Stimulated activated CD4-positive, alpha-beta T cell treated with anti-CD3 and anti-CD28 coated beads, TNF-alpha, amount 100 ng/mL, for 1 hour (primary cell): ENCODE data around the gene MIB1.
"Not testable (repeated sequence)": the region's sequence is repeated elsewhere in the genome, so short reads cannot be mapped to it uniquely, and the experiment has no call there.

Source experiments
- DNase-seq, 3 donors: peaks; one replicate each; pipeline ENCODE4 v3.0.0-alpha.2; 2020; ENCODE audit warnings: low read depth in 3 of 3, low spot score in 1 of 3

MIB1 gene

DNA sequence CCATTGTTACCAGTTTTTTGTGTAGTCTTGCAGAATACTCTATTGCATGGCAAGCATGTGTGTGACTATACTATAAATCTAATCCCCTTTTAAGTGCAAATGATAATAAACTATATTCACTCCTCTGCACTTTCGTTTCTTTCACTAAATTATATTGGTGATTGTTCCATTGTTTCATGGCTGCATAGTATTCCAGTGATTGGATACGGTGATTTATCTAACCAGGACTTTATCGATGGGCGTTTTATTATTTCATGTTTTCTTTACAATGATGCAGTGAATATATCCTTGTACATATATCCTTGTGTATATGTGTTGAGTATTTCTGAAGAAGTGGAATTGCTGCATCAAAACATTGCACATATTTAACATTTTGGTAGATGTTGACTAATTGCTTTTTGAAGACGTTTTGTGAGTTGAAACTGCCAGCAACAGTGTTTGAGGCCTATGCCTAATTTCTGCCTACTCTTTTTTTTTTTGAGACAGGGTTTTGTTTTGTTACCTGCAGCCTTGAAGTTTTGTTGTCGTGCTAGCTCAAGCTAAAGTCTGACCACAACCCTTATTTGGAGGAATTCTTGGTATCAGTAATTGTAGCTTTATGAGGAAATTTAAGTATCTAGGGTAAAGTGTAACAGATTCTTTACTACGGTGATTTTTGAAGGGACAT, 2.7 kb downstream of the MIB1 start:
- no peak for DNase-seq

DNA sequence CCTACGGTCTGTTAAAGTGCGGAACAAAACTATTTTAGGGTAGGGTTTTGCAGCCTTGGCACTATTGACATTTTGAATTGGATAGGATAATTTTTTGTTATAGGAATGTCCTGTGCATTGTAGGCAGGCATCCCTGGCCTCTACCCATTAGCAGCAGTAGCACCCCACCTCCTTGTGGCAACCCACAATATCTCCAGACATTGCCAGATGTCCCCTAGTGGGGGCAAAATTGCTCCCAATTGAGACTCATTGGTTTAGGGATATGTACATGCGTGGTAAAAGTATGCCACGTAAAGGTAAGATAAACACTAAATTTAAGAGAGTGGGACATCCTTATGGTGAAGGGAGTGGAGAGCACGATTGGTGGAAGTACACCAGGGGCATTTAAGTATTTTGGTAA, 4.6 kb downstream of the MIB1 start:
- no peak for DNase-seq

DNA sequence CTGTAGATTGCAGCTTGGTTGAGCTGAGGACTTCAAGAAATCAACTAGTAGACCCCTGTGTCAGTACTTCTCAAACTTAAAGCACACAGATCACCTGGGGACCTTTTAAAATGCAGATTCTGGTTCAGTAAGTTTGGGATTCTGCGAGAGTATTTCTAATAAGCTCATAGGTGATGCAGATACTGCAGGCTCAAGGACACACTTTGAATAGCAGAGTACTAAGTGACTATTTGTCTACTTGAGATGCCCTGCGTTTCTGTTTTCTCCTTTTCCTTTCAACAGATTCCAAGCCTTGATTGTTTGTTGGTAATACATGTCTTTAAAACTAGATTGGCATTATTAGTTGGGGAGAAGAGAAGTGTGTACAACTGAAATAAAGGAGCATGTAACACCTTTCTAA, 6.7 kb downstream of the MIB1 start:
- DNase-seq: no peak

DNA sequence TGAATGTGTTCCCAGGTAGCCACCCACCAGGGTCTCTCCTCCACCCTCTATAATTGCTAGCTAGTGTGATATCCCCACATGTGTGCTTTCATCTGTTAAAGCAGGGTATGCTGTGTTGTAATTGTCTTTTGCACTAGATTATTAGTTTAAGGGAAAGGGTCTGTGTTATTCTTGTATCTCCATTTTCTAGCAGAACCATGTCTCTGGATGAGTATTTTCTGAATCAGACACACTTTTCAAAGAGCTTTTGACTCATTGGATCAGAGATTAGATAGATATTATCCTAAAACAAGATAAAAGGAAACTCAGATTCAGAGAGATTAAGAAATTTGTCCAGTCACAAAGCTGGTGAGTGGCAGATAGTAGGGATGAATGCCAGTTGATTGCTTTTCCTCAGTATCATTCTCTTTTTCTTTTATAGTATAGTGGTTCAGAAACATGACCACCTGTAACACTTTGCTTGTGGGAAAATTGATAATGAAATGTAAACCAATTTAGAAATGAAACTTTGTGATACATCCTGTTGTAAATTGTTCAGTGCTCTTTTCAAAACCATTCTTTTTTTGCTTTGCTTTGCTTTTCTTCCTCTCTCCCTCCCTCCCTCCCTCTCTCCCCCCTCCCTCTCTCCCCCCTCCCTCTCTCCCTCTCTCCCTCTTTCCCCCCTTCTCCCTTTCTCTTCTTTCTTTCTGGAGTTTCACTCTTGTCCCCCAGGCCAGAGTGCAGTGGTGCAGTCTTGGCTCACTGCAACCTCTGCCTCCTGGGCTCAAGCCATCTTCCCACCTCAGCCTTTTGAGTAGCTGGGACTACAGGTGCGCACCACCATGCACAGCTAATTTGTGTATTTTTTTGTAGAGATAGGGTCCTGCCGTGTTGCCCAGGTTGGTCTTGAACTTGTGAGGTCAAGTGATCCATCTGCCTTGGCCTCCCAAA, 7.4 kb downstream of the MIB1 start:
- no peak for DNase-seq

DNA sequence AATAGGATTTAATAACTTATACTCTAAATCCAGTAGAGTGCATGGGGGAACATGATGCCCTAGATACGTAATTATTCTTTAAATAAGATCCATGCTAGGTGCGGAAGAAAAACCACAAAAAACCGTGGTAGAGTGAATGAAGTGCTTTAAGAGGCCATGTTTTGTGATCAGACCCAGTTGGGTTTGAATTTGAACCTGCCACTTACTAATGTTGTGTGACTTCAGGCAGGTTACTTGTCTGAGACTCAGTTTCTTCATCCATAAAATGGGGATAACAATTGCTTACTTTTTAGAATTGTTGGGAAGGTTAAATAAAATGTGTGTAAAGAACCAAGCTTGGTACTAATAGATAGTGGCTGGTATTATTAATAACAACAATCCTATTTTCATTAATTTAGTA, 17.2 kb downstream of the MIB1 start:
- DNase-seq: no peak

DNA sequence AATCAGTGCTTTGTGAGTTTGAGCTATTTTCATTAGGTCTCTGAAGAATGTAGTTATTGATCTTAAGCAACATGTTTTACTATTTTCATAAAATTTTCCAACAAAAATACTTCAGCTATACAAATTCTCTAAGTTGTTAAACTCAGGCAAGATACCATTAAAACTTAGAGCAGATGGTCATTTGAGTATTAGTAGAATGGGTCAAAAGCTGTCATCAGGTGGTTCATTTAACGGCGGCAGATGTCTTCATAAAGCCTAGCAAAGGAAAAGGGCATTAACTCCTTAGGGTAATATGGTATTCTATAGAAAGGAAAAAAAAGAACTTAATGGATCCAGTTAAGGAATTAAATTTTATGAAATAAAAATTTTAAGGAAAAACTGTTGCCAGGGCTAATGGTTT, 19.2 kb downstream of the MIB1 start:
- no peak for DNase-seq

DNA sequence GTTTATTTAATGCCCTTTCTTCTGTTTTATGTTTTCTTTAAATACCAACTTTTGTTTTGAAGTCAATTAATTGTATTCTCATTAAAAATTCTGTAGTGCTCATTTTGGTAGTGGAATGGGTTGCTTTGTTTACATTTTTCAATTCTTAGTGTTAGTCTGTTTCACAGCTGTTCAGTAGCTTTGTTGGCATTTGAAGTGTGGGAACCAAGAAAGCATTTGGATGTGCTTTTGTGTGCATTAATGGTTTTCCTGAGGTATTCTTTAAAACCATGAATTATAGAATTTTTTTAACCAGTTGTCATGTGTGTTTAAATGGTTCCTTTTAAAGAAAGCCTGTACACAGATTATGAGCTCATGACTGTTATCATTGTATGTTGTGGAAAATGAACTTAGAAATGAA, 19.7 kb downstream of the MIB1 start:
- no peak for DNase-seq

DNA sequence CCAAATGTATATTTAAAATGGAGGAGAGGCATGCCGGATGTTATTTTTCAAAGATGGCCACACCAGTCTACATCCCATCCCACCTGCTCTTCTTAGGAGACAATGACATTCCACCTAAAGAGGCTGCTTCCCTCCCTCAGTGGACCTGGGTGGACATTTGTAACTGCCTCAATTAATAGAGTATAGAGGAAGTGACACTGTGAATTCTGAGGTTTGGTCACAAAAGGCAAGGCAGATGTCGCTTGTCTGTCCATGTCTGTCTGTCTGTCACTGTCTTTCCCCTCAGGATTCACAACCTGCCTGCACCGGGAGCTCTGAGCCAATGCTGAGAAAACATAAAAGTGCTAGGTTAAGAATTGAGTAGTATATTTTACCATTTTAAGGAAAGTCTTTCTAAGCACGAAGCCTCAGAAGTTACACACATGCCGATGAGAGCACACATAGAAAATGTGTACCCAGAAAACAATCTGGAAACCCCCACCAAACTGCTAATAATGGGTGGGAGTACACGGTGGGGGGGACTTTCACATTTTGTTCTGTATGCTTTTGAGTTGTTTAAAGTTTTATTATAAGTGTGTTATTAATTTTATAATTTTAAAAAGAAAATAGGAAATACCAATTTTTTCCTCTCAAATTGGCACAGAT, 21.0 kb downstream of the MIB1 start:
- DNase-seq: no peak

DNA sequence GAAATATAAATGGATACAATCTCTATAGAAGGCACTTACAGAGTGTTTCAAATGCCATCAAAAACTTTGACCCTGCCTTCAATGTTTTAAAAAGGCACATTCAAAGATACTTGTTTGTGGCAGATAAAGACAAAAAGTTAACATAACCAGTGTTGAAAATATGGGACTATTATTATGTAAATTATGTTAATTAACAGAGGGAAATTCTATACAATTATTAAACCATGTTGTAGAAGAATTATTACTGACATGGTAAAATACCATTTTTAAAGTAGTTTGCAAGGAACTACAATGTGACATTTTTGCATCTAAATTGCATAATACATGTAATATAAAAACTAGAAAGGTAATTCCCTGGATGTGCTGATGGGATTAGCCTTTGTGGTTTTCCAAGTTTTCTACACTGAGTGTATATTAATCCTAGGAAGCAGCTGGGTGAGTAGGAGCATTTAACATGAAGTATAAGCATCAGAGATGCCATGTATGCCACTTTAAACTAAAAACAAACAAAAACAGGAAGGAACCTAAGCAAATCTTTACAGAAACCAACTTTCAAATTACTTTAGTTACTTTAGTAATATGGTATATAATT, 21.7 kb downstream of the MIB1 start:
- DNase-seq: no peak

DNA sequence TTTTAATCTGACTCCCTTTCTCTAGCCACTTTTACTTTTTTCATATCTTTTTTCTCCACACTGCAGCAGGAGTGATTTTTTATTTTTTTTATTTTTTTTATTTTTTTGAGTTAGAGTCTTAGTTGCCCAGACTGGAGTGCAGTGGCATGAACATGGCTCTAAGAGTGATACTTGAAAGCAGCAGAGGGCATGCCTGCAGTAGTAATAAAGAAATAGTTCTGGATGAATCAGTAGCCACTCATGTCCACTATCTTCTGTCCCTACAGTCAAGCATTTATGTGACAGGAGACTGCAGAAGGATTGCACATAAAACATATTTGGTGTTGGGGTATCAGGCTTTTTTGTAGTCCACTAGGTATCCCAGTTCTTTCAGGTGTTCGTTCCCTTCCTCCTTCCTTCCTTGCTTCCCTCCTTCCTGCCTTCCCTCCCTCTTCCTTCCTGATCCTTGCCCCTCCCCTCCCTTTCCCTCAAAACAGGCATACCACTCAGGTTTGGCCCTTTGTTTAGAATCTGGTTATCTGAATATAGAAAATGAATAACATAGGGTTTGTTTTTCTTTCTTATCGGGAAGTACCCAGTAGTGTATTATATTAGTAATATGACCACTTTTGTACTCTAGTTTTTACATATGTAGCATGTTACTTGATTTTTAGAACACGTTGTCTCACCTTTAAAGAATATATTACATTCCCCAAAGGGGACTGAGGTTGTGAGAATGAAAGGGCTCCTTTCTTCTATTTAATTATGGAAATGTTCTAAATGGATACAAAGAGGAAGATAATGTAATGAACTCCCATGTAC, 23.5 kb downstream of the MIB1 start:
- no peak for DNase-seq

DNA sequence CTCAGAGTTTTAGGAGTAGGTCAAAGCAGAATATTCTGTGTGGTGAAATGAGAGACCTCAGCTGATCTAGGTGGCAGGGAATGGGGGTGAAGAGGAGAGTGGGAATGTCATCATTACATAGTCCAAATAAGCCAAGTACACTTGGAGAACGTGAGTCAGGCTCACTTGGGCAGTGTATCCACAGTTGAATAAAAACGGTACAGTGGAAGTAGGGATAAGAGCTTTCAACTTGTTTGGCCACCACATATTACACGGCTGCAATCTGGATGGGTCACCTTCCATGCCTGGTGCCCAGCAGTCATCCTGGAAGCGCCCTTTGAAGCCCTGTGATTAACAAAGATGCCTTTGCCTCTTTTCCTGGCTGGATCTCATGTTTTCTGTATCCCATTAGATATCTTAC, 28.6 kb downstream of the MIB1 start:
- DNase-seq: no peak

DNA sequence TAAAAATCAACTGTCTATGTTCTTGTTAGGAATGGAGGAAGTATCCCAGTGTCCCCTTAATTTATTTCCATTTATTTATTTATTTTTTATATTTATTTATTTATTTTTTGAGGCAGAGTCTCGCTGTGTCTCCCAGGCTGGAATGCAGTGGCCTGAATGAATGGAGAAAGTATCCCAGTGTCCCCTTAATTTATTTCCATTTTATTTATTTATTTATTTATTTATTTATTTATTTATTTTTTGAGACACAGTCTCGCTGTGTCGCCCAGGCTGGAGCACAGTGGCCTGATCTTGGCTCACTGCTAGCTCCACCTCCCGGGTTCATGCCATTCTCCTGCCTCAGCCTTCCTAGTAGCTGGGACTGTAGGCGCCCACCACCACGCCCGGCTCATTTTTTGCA, 34.1 kb downstream of the MIB1 start:
- no peak for DNase-seq

DNA sequence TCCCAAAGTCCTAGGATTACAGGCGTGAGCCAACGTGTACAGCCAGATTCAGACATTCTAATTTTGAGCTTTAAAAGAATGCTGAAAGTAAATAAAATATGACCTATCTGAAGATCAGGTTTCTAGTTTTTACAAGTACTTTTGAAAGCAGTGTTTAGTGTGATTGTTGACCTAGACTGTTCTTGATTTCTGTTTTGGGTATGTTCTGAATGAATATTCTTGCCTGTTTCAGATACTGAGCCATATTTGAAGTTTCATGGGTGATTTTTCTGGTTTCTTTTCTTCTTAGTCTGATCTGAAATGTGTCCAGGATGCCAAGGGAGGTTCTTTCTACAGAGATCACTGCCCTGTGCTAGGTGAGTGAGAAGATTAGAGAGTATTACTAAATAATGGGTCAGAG, 37.2 kb downstream of the MIB1 start:
- DNase-seq: no peak

DNA sequence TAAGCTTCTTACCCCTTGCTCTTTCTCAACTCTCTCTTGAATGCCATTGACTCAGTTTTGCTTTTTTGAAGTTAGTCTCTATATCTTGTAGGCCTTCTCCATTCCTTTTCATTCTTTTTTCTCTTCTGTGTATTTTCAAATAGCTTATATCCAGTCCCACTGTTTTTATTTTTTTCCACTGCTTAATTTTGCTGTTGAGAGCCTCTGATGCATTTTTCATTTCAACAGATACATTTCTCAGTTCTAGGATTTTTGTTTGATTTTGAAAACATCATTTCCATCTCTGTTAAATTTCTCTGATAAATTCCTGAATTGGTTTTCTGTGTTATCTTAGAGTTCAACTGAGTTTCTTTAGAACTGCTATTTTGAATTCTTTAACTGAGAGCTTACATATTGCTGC, 45.9 kb downstream of the MIB1 start:
- no peak for DNase-seq

DNA sequence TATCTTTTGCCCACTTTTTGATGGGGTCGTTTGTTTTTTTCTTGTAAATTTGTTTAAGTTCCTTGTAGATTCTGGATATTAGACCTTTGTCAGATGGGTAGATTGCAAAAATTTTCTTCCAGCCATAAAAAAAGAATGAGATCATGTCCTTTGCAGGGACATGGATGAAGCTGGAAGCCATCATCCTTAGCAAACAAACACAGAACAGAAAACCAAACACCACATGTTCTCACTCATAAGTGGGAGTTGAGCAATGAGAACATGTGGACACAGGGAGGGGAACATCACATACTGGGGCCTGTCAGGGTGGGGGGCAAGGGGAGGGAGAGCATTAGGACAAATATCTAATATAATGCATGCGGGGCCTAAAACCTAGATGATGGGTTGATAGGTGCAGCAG, 55.5 kb downstream of the MIB1 start:
- DNase-seq: not testable (repeated sequence)

DNA sequence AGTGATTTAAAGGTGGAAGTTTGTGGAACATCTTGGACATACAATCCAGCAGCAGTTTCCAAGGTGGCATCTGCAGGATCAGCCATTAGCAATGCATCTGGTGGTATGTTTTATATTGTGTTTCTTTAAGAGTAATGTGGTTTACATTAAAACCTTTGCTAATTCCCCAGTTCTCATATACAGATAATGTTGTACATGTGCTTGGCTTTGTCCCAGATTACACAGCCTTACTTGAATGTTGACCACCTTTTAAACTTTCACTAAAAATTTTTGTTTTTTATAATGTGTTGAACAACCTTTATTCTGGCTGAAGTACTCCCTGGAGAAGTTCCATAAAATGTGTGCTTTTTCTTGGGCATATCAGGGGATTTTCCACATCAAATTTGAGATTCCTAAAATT, 57.5 kb downstream of the MIB1 start:
- DNase-seq: no peak

DNA sequence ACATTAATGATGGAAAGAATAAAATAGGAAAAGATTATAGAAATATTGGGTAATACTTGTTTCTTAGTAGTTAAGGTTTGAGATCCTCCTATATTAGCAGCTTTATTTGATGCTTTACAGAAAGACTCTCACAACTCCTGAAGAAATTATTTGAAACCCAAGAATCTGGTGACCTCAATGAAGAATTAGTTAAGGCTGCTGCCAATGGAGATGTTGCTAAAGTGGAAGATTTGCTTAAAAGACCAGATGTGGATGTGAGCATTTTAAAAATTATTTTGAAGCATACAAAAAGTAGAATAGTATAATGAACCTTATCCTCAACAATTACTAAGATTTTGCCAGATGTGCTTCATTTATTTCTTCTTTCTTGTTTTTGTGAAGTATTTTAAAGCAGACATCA, 59.1 kb downstream of the MIB1 start:
- no peak for DNase-seq

DNA sequence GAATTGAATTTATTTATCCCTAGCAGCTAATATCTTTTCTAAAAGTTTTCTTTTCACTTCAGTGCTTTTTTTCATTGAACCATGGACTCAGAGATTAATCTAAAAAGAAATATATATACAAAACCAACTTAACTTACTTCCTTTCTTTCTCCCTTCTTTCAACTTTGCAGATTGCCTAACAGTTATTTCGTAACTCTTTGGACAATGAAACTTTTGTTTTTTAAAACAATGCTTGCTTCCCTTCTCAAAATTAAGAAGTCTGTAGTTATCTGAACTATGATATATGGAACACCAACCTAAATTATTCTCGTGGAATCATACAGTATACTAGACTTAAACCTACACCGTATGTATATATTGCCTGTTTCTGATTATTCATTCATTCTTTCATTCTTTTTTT, 62.9 kb downstream of the MIB1 start:
- no peak for DNase-seq

DNA sequence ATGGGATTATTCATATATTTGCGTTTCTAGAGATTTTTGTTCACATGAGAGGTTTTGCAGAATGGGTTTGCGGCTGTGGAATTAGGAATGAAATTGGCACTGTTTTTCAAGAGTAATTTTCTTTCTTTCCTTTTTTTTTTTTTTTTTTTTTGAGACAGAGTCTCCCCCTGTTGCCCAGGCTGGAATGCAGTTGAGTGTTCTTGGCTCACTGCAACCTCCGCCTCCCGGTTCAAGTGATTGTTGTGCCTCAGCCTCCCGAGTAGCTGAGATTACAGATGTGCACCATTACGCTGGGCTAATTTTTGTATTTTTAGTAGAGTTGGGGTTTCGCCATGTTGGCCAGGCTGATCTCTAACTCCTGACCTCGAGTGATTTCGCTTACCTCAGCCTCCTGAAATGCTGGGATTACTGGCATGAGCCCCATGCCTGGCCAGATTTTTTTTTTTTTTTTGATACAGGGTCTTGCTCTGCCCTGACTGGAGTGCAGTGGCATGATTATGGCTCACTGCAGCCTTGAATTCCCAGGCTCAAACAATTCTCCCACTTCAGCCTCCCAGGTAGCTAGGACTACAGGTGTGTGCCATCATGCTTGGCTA, 65.3 kb downstream of the MIB1 start:
- no peak for DNase-seq

DNA sequence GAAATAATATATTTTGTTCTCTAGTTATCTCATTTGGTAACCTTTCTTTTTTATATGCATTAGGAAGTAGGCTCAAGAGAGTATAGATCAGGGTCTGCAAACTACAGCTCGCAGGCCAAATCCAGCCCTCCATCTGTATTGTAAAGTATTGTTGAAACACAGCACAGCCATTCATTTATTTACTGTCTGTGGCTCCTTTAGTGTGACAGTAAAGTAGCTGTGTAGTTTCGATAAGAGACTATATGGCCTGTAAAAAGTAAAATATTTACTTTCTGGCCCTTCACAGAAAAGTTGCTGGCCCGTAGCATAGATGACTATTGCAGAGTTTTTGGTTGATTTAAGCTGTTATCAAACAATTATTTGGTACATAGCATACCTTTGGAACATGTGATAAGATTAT, 67.6 kb downstream of the MIB1 start:
- DNase-seq: no peak

DNA sequence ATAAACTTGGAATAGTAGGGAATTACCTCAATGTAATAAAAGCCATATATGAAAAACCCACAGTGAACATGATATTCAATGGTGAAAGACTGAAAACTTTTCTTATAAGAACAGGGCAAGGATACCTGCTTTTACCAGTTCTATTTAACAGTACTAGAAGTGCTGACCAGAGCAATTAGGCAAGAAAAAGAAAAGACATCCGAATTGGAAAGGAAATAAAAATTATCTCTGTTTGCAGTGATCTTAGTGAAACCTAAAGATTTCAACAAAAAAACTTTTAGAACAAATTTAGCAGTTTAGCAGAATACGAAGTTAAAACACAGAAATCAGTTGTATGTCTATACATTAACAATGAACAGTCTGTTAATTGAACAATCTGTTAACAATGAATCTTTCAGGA, 69.1 kb downstream of the MIB1 start:
- DNase-seq: no peak
